Right lobe of liver (tissue), 6 donors: ENCODE results near the gene KCNH1. TPM values are rescaled to one million over a fixed set of nuclear protein-coding genes. Genes with fewer than 3 reads are reported as not detected.

Source experiments
- ATAC-seq, 4 donors: fragments of 200-7000 bp; cut with Tn5 transposase; one replicate each; pipeline ENCODE4 v1.9.1; 2020; ENCODE audit warnings: mild to moderate bottlenecking in 4 of 4, moderate library complexity in 4 of 4
- DNase-seq, 3 donors: peaks; one replicate each; pipeline ENCODE4 v3.0.0-alpha.2; 2020
- H3K27ac ChIP-seq, 3 donors: fragments of 200-600 bp; one replicate each; pipeline ENCODE4 v1.8.0; 2022
- H3K27me3 ChIP-seq, 2 donors: fragments of 200-600 bp; one replicate each; pipeline ENCODE4 v1.8.0; 2022
- H3K36me3 ChIP-seq, 4 donors: fragments of 200-600 bp; sonication (generic) in 1 of 4; one replicate each; pipeline versions ENCODE4 v1.5.1 to v1.8.0; 2017 to 2022; ENCODE audit warnings: control low read depth in 1 of 4
- H3K4me1 ChIP-seq, 4 donors: fragments of 200-600 bp; sonication (generic) in 1 of 4; one replicate each; pipeline versions ENCODE4 v1.5.1 to v1.8.0; 2017 to 2022; ENCODE audit warnings: control low read depth in 1 of 4
- H3K4me3 ChIP-seq, 3 donors: fragments of 200-600 bp; one replicate each; pipeline ENCODE4 v1.8.0; 2022
- H3K9me3 ChIP-seq, 4 donors: fragments of 200-600 bp; sonication (generic) in 1 of 4; one replicate each; pipeline versions ENCODE4 v1.5.1 to v1.8.0; 2017 to 2022; ENCODE audit warnings: control low read depth in 1 of 4
- CTCF ChIP-seq, 4 donors: fragments of 200-600 bp in 3 of 4; fragments of 450-650 bp in 1 of 4; IDR thresholded peaks; one replicate each; pipeline versions ENCODE4 v1.5.1 to v1.8.0; 2016 to 2022; ENCODE audit warnings: antibody characterized with exemption in 4 of 4, mild to moderate bottlenecking in 2 of 4
- POLR2A ChIP-seq: fragments of 450-650 bp; IDR thresholded peaks from one replicate; pipeline ENCODE4 v1.6.1; 2017; ENCODE audit warnings: antibody characterized with exemption, mild to moderate bottlenecking
- WGBS: methylation state at CpG from one replicate; pipeline ENCODE4 v1.1.6; 2018; ENCODE audit warnings: low coverage, low lambda C conversion rate; ENCODE audit not compliant: insufficient coverage; ENCODE audit errors: missing lambda C conversion rate; 5-methylcytosine and 5-hydroxymethylcytosine counted together
- intact Hi-C, 2 donors: fragments of 100-400 bp; cut with DNase I; formaldehyde crosslinking; loops; one replicate each; pipeline versions ENCODE4 v1.11.2 to v1.14.1; 2022
- total RNA-seq, 6 experiments: library from RNA; depleted of rRNA in 2 of 6; stranded (reverse); fragments of >200 nt in 2 of 6; fragmentation: NEBNext Ultra II Directional in 3 of 6; extraction: Animal tissue kit (Norgen Biotek cat#: 25700) in 3 of 6; gene quantifications; one replicate each; pipeline versions ENCODE4 v1.1.0 to v1.2.4, GENCODE V29; 2016 to 2023
- donor health status: DM: no; HTN: yes; CAD: no.
- donor health status: DM: no; HTN: no; CAD: no.
- donor health status: DM: no; HTN: no; CAD: no.
- donor health status: DM: no; HTN: yes; CAD: no.
- donor health status: DM: no; HTN: yes; CAD: no.

KCNH1 gene
- total RNA-seq, 6 experiments from 2014 or later = not detected

- ATAC-seq (peak in 2 of 4 donors; percentile 28 to 50), DNase-seq (no peak)
- WGBS = 50% methylated on average over 1 of the region's 1 CpG
- Histone ChIP-seq H3K9me3 (no peaks in the 10 kb centered on the region), H3K27me3 (no peaks in the 10 kb centered on the region), H3K4me1 (no peaks in the 10 kb centered on the region), H3K4me3 (no peak overlapping the region), H3K27ac (no peak overlapping the region), H3K36me3 (no peaks in the 10 kb centered on the region)
- intact Hi-C loops = no loop called here
- TF ChIP-seq POLR2A = no peak
- no peak for TF ChIP-seq CTCF (IDR thresholded peaks at IDR 0.05)
Measured at GRCh38 chr1:210783925-210784324, 350.0 kb downstream of the KCNH1 start.

GRCh38 chr1:210781652-210782051 lies 352.3 kb downstream of the KCNH1 start:
- WGBS = 71% methylated on average over 5 of the region's 5 CpGs
- DNase-seq = no peak
- Histone ChIP-seq H3K4me1 (no peaks in the 10 kb centered on the region), H3K9me3 (no peaks in the 10 kb centered on the region), H3K36me3 (no peaks in the 10 kb centered on the region), H3K27me3 (no peaks in the 10 kb centered on the region), H3K4me3 (no peak overlapping the region), H3K27ac (no peak overlapping the region)
- ATAC-seq = no peak
- TF ChIP-seq CTCF (IDR thresholded peaks at IDR 0.05) (no peak), POLR2A (no peak)
- intact Hi-C loops = no loop called here

- H3K27ac ChIP-seq = no peak overlapping the region
- H3K36me3 ChIP-seq = no peaks in the 10 kb centered on the region
- H3K9me3 ChIP-seq = no peaks in the 10 kb centered on the region
- DNase-seq = no peak
- WGBS = 40% methylated on average over 3 of the region's 3 CpGs
- no peak overlapping the region for H3K4me3 ChIP-seq
- intact Hi-C loops = no loop called here
- H3K4me1 ChIP-seq = no peaks in the 10 kb centered on the region
- no peak for ATAC-seq
- TF ChIP-seq CTCF (IDR thresholded peaks at IDR 0.05) = no peak
- no peak for TF ChIP-seq POLR2A
- H3K27me3 ChIP-seq = no peaks in the 10 kb centered on the region
Measured at GRCh38 chr1:210779269-210779668, 354.7 kb downstream of the KCNH1 start.

- ATAC-seq = no peak
- Histone ChIP-seq H3K9me3 (no peaks in the 10 kb centered on the region), H3K27ac (no peak overlapping the region), H3K36me3 (no peaks in the 10 kb centered on the region), H3K27me3 (no peaks in the 10 kb centered on the region), H3K4me3 (no peak overlapping the region), H3K4me1 (no peaks in the 10 kb centered on the region)
- 100% methylated on average over 1 of the region's 2 CpGs for WGBS
- DNase-seq = no peak
- TF ChIP-seq POLR2A = no peak
- intact Hi-C loops = no loop called here
Measured at GRCh38 chr1:210777914-210778313, 356.0 kb downstream of the KCNH1 start.

GRCh38 chr1:210776712-210777111 lies 357.2 kb downstream of the KCNH1 start:
- Histone ChIP-seq H3K36me3 (no peaks in the 10 kb centered on the region), H3K4me3 (no peak overlapping the region), H3K4me1 (no peaks in the 10 kb centered on the region), H3K9me3 (no peaks in the 10 kb centered on the region), H3K27ac (no peak overlapping the region), H3K27me3 (no peaks in the 10 kb centered on the region)
- 42% methylated on average over 3 of the region's 3 CpGs for WGBS
- ATAC-seq (no peak), DNase-seq (no peak)
- intact Hi-C loops = no loop called here
- TF ChIP-seq POLR2A (no peak), CTCF (IDR thresholded peaks at IDR 0.05) (no peak)
